Smooth muscle cell (in vitro differentiated cells): ENCODE results near the gene DGKG. TPM values are rescaled to one million over a fixed set of nuclear protein-coding genes. Genes with fewer than 3 reads are reported as not detected.

ENCODE experiments used
- DNase-seq: peaks from one replicate; lab custom pipeline; 2025; ENCODE audit not compliant: unreplicated experiment; lab: John Stamatoyannopoulos, UW
- H2AFZ ChIP-seq: fragments of 200-600 bp; sonication (generic); 2 replicates; pipeline ENCODE4 v1.6.0; 2016; ENCODE audit warnings: antibody characterized with exemption, low read depth, mild to moderate bottlenecking
- H3F3A ChIP-seq: fragments of 200-600 bp; sonication (generic); 2 replicates; pipeline ENCODE4 v1.6.0; 2017; ENCODE audit warnings: antibody characterized with exemption, low read depth
- H3K27ac ChIP-seq: fragments of 200-600 bp; sonication (generic); 2 replicates; pipeline ENCODE4 v1.5.1; 2016; ENCODE audit warnings: low read depth, mild to moderate bottlenecking
- H3K27me3 ChIP-seq: fragments of 200-600 bp; sonication (generic); 2 replicates; pipeline ENCODE4 v1.6.1; 2016; ENCODE audit warnings: low read depth, mild to moderate bottlenecking
- H3K36me3 ChIP-seq: fragments of 200-600 bp; sonication (generic); 2 replicates; pipeline ENCODE4 v1.5.1; 2016; ENCODE audit warnings: low read depth
- H3K4me1 ChIP-seq: fragments of 200-600 bp; sonication (generic); 2 replicates; pipeline ENCODE4 v1.5.1; 2016; ENCODE audit warnings: low read depth
- H3K4me2 ChIP-seq: fragments of 200-600 bp; sonication (generic); 2 replicates; pipeline ENCODE4 v1.6.0; 2016; ENCODE audit warnings: mild to moderate bottlenecking
- H3K4me3 ChIP-seq: fragments of 200-600 bp; sonication (generic); 2 replicates; pipeline ENCODE4 v1.5.1; 2016; ENCODE audit warnings: mild to moderate bottlenecking
- H3K79me2 ChIP-seq: fragments of 200-600 bp; sonication (generic); 2 replicates; pipeline ENCODE4 v1.6.0; 2016; ENCODE audit warnings: low read depth, mild to moderate bottlenecking
- H3K9ac ChIP-seq: fragments of 200-600 bp; sonication (generic); 2 replicates; pipeline ENCODE4 v1.6.0; 2016; ENCODE audit warnings: low read depth
- H3K9me3 ChIP-seq: fragments of 200-600 bp; sonication (generic); replicated peaks from 2 replicates; pipeline ENCODE4 v1.5.1; 2016; ENCODE audit warnings: low read depth
- H4K20me1 ChIP-seq: fragments of 200-600 bp; sonication (generic); 2 replicates; pipeline ENCODE4 v1.6.0; 2016; ENCODE audit warnings: low read depth
- WGBS: methylation state at CpG from one replicate; pipeline ENCODE4 v1.1.7; 2016; ENCODE audit warnings: low lambda C conversion rate; 5-methylcytosine and 5-hydroxymethylcytosine counted together
- polyA plus RNA-seq: library from polyadenylated mRNA; unstranded; fragments of >200 nt; fragmentation: Nextera tagmentation; extraction: Ambion mirVana; gene quantifications from 2 replicates; pipeline ENCODE4 v1.2.1, GENCODE V29; 2016
- total RNA-seq: library from RNA; depleted of rRNA; stranded (reverse); fragments of >200 nt; gene quantifications from 2 replicates; pipeline ENCODE4 v1.2.3, GENCODE V29; 2014
- TF ChIP-seq, protein P1 (sequence below): fragments of 200-600 bp; sonication (generic); IDR thresholded peaks from 2 replicates; pipeline ENCODE4 v1.5.1; 2017; ENCODE audit warnings: borderline replicate concordance, mild to moderate bottlenecking, antibody characterized with exemption; ENCODE audit not compliant: insufficient read depth, poor library complexity, severe bottlenecking

Gene DGKG
- total and polyA plus RNA-seq, 2 experiments from 2014 or later: 0.64 TPM; not detected in 1

DNA sequence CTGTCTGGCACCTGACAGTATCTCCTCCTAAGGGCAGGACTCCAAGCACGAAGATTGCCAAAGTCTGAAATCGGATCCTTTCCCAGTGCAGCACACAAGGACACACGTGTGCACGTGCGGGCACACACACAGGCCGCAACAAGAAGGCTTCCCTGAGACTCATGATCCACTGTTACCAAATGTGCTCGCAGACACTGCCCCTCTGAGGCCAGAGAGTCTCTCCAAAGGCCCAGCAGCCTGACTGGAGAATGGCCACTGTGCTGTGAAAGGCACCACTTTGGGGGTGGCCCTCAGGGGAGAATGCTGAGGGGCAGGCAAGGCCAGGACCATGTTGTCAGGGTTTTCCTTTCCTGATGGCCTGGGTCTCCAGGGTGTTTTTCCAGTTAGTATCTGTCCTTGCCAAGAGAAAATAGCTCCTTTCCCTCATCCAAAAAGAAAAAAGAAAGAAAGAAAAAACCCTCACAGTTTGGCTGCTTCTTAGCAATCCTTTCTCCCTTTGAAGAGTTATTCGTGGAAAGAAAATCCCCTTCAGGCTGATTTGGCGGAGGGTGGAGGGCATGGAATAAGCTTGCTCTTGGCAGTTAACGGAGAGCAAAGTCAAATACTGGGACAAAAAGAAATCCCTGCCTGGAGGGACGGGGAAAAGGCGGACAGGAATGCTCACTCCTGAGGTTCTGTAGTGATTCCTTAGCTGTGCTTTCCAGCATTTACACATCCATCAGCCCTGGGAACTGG, 141.0 kb downstream of the DGKG start:
- H2AFZ ChIP-seq: no peak overlapping the region
- DNase-seq: no peak

DNA sequence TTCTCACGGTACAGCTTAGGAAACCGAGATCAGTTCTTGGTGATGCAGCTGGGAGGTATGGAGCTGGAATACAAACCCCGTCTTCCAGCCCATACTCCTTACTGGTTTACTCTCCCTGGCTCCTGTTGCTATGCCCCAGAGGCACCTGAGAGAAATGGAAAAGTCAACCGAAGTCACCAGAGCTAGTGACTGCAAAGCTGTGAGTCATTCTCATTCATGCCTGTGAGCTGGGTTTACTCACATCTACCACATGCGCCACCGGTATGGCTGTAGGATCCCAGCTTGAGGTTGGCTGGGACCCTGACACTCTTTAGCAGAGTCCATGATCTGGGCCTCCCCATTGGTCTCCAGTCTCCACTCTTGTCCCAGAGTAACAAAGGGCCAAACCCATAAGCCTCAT, 141.7 kb downstream of the DGKG start:
- Histone ChIP-seq H4K20me1 (no peaks in the 10 kb centered on the region), H3K79me2 (no peaks in the 10 kb centered on the region), H3K9me3 (no peaks in the 10 kb centered on the region), H3K4me3 (no peak overlapping the region), H3K4me2 (no peak overlapping the region), H3K27ac (no peak overlapping the region), H3K4me1 (peaks cover 5% of the 10 kb centered on the region), H3F3A (no peaks in the 10 kb centered on the region), H2AFZ (no peak overlapping the region), H3K9ac (no peak overlapping the region), H3K36me3 (no peaks in the 10 kb centered on the region), H3K27me3 (peaks cover 5% of the 10 kb centered on the region)
- DNase-seq: no peak
- TF ChIP-seq, protein P1, sequence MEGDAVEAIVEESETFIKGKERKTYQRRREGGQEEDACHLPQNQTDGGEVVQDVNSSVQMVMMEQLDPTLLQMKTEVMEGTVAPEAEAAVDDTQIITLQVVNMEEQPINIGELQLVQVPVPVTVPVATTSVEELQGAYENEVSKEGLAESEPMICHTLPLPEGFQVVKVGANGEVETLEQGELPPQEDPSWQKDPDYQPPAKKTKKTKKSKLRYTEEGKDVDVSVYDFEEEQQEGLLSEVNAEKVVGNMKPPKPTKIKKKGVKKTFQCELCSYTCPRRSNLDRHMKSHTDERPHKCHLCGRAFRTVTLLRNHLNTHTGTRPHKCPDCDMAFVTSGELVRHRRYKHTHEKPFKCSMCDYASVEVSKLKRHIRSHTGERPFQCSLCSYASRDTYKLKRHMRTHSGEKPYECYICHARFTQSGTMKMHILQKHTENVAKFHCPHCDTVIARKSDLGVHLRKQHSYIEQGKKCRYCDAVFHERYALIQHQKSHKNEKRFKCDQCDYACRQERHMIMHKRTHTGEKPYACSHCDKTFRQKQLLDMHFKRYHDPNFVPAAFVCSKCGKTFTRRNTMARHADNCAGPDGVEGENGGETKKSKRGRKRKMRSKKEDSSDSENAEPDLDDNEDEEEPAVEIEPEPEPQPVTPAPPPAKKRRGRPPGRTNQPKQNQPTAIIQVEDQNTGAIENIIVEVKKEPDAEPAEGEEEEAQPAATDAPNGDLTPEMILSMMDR: no peak
- 55% methylated on average over 6 of the region's 6 CpGs for WGBS

More for the DNA sequence above, 141.0 kb downstream of the DGKG start:
- no peak overlapping the region for H3K27ac ChIP-seq
- 83% methylated on average over 12 of the region's 12 CpGs for WGBS
- H3K4me1 ChIP-seq: peaks cover 5% of the 10 kb centered on the region
- no peak overlapping the region for H3K9ac ChIP-seq
- peaks cover 5% of the 10 kb centered on the region for H3K27me3 ChIP-seq
- H3K36me3 ChIP-seq: no peaks in the 10 kb centered on the region
- H3K9me3 ChIP-seq: no peaks in the 10 kb centered on the region
- no peaks in the 10 kb centered on the region for H3F3A ChIP-seq
- H3K4me3 ChIP-seq: no peak overlapping the region
- TF ChIP-seq, protein P1: no peak
- no peaks in the 10 kb centered on the region for H4K20me1 ChIP-seq
- no peaks in the 10 kb centered on the region for H3K79me2 ChIP-seq
- no peak overlapping the region for H3K4me2 ChIP-seq

DNA sequence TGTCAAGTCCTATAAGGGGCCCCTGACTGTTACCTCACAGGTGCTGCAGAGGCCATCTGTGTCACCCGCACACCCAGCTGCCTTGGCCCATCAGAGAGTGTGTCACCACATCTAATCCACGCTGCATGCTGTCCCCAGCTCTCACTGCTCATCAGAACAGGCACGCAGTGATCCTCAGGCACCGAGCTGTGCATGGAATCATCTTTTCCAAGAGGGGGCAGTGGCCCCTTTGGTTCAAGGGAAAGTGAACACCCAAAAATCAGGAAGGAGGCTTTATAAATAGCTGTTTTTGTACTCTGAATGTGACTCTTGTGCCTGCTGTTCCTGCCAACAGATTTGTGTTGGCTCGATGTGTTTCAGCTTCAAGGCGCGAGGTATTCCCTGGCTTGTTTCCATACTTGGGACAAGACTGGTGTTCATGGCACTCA, 142.8 kb downstream of the DGKG start:
- H3K79me2 ChIP-seq: no peaks in the 10 kb centered on the region
- no peaks in the 10 kb centered on the region for H3K36me3 ChIP-seq
- TF ChIP-seq, protein P1: no peak
- no peaks in the 10 kb centered on the region for H4K20me1 ChIP-seq
- H3K27me3 ChIP-seq: peaks cover 5% of the 10 kb centered on the region
- H3K9me3 ChIP-seq: no peaks in the 10 kb centered on the region
- peaks cover 5% of the 10 kb centered on the region for H3K4me1 ChIP-seq
- DNase-seq: no peak
- 92% methylated on average over 7 of the region's 7 CpGs for WGBS
- H3F3A ChIP-seq: no peaks in the 10 kb centered on the region
- no peak overlapping the region for H2AFZ ChIP-seq
- no peak overlapping the region for H3K4me3 ChIP-seq
- H3K9ac ChIP-seq: no peak overlapping the region
- H3K27ac ChIP-seq: no peak overlapping the region
- H3K4me2 ChIP-seq: no peak overlapping the region

DNA sequence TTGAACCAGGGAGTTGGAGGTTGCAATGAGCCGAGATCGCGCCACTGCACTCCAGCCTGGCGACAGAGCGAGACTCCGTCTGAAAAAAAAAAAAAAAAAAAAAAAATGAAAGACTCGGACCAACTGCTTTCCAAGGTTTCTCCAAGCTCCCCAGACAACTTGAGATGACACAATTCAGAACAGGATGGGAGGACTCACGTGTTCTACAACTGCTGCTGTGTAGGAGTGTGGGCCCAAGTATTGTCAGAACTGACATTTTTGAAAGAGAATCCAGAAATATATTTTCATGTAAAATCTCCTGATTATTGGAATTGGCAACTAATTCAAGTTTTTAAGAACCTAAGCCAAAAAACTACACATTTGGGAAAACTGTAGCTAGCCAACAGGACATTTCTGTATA, 143.6 kb downstream of the DGKG start:
- Histone ChIP-seq H3K79me2 (no peaks in the 10 kb centered on the region), H3K4me3 (no peak overlapping the region), H3K4me1 (peaks cover 5% of the 10 kb centered on the region), H3K4me2 (no peak overlapping the region), H3K27me3 (peaks cover 1% of the 10 kb centered on the region), H2AFZ (no peak overlapping the region), H4K20me1 (no peaks in the 10 kb centered on the region), H3K27ac (no peak overlapping the region), H3K9ac (no peak overlapping the region), H3F3A (no peaks in the 10 kb centered on the region), H3K9me3 (no peaks in the 10 kb centered on the region), H3K36me3 (no peaks in the 10 kb centered on the region)
- TF ChIP-seq, protein P1: no peak
- DNase-seq: no peak
- WGBS: 94% methylated on average over 8 of the region's 8 CpGs
